HepG2 (cell line): ENCODE data around the gene HMCN2. TPM values are rescaled to one million over a fixed set of nuclear protein-coding genes. Genes with fewer than 3 reads are reported as not detected.

Source experiments
- ELF1 ChIP-seq: sonication (generic); formaldehyde crosslinking; IDR thresholded peaks from 2 replicates; pipeline ENCODE4 v1.4.0; 2020; ENCODE audit warnings: missing genetic modification reagents
- GPN1 ChIP-seq: sonication (generic); formaldehyde crosslinking; IDR thresholded peaks from 2 replicates; pipeline ENCODE4 v1.5.1; 2020; ENCODE audit warnings: missing genetic modification reagents, borderline replicate concordance
- HMG20A ChIP-seq: IDR thresholded peaks from 2 replicates; pipeline ENCODE4 v1.6.1; 2016; ENCODE audit warnings: borderline replicate concordance
- JARID2 ChIP-seq: sonication (generic); formaldehyde crosslinking; IDR thresholded peaks from 2 replicates; pipeline ENCODE4 v1.8.1; 2023; ENCODE audit warnings: missing genetic modification reagents, inconsistent platforms; ENCODE audit not compliant: insufficient replicate concordance
- JUND ChIP-seq: sonication (generic); formaldehyde crosslinking; IDR thresholded peaks from 2 replicates; pipeline ENCODE4 v1.8.0; 2022; ENCODE audit warnings: mild to moderate bottlenecking, missing genetic modification reagents
- KAT8 ChIP-seq: IDR thresholded peaks from 2 replicates; pipeline ENCODE4 v1.6.1; 2016; ENCODE audit warnings: missing genetic modification reagents, missing compliant biosample characterization
- MBNL3 ChIP-seq: fragments of 250-450 bp; sonication (Bioruptor Pico); conservative IDR thresholded peaks from 2 replicates; pipeline ENCODE4 v1.8.0; 2022; ENCODE audit warnings: mild to moderate bottlenecking, inconsistent platforms
- MEIS2 ChIP-seq: sonication (generic); formaldehyde crosslinking; IDR thresholded peaks from 2 replicates; pipeline ENCODE4 v1.9.0; 2021; ENCODE audit warnings: mild to moderate bottlenecking, missing genetic modification reagents
- NFKB2 ChIP-seq: sonication (generic); formaldehyde crosslinking; IDR thresholded peaks from 2 replicates; pipeline ENCODE4 v1.4.0; 2020; ENCODE audit warnings: missing genetic modification reagents, borderline replicate concordance
- SMARCE1 ChIP-seq: fragments of 450-650 bp; IDR thresholded peaks from 2 replicates; pipeline ENCODE4 v1.6.1; 2017; ENCODE audit warnings: borderline replicate concordance
- TOPORS ChIP-seq: sonication (generic); formaldehyde crosslinking; IDR thresholded peaks from 2 replicates; pipeline ENCODE4 v1.8.0; 2023; ENCODE audit warnings: mild to moderate bottlenecking, missing genetic modification reagents
- YY1 ChIP-seq: IDR thresholded peaks from 2 replicates; pipeline ENCODE4 v1.6.1; 2011; ENCODE audit warnings: low read length, low read depth, moderate library complexity, mild to moderate bottlenecking; ENCODE audit not compliant: insufficient read depth, insufficient replicate concordance
- ZFX ChIP-seq: sonication (generic); formaldehyde crosslinking; IDR thresholded peaks from 2 replicates; pipeline ENCODE4 v1.4.0; 2020; ENCODE audit warnings: mild to moderate bottlenecking, low read depth, missing genetic modification reagents, moderate library complexity
- ZNF343 ChIP-seq: sonication (generic); formaldehyde crosslinking; IDR thresholded peaks from 2 replicates; pipeline ENCODE4 v1.4.0; 2020; ENCODE audit warnings: mild to moderate bottlenecking, missing genetic modification reagents
- ZNF546 ChIP-seq: sonication (generic); formaldehyde crosslinking; conservative IDR thresholded peaks from 2 replicates; pipeline ENCODE4 v1.8.1; 2023; ENCODE audit warnings: mild to moderate bottlenecking, missing genetic modification reagents
- ZNF619 ChIP-seq: sonication (generic); formaldehyde crosslinking; IDR thresholded peaks from 2 replicates; pipeline ENCODE4 v1.4.0; 2020; ENCODE audit warnings: mild to moderate bottlenecking, missing genetic modification reagents
- ZNF703 ChIP-seq: sonication (generic); formaldehyde crosslinking; IDR thresholded peaks from 2 replicates; pipeline ENCODE4 v1.5.1; 2020; ENCODE audit warnings: missing genetic modification reagents, mild to moderate bottlenecking, moderate library complexity, borderline replicate concordance
- ZNF709 ChIP-seq: sonication (generic); formaldehyde crosslinking; IDR thresholded peaks from 2 replicates; pipeline ENCODE4 v1.5.0; 2020; ENCODE audit warnings: mild to moderate bottlenecking, missing genetic modification reagents
- ZNF879 ChIP-seq: sonication (generic); formaldehyde crosslinking; IDR thresholded peaks from 2 replicates; pipeline ENCODE4 v1.8.1; 2023; ENCODE audit warnings: missing genetic modification reagents
- ZSCAN31 ChIP-seq: sonication (generic); formaldehyde crosslinking; IDR thresholded peaks from 2 replicates; pipeline ENCODE4 v1.5.0; 2020; ENCODE audit warnings: low read depth, mild to moderate bottlenecking, missing genetic modification reagents
- polyA plus RNA-seq, 8 experiments: library from polyadenylated mRNA; depleted of rRNA in 3 of 8; stranded (reverse) in 7 of 8; unstranded in 1 of 8; fragments of >200 nt; fragmentation: Illumina TruSeq in 4 of 8; extraction: Trizol in 4 of 8; gene quantifications; 2 replicates each; pipeline versions ENCODE4 v1.2.1 to v1.2.3, GENCODE V29; 2011 to 2016; ENCODE audit warnings: low read depth in 4 of 8, missing spikeins in 1 of 8, mixed read lengths in 1 of 8; ENCODE audit not compliant: insufficient read depth in 1 of 8
- total RNA-seq, 5 experiments: library from RNA; depleted of rRNA; stranded (reverse); fragments of >200 nt; fragmentation: Illumina TruSeq; extraction: Trizol; gene quantifications; 2 replicates each; pipeline ENCODE4 v1.2.3, GENCODE V29; 2016; ENCODE audit warnings: low read depth in 1 of 5
- TF ChIP-seq, protein P1 (sequence below): sonication (generic); formaldehyde crosslinking; IDR thresholded peaks from 2 replicates; pipeline ENCODE4 v1.8.1; 2023; ENCODE audit warnings: missing genetic modification reagents, mild to moderate bottlenecking, borderline replicate concordance
- TF ChIP-seq, protein P2 (sequence below): sonication (generic); formaldehyde crosslinking; IDR thresholded peaks from 2 replicates; pipeline ENCODE4 v1.4.0; 2020; ENCODE audit warnings: missing genetic modification reagents, borderline replicate concordance
- TF ChIP-seq, protein P3 (sequence below): sonication (generic); formaldehyde crosslinking; IDR thresholded peaks from 2 replicates; pipeline ENCODE4 v1.5.1; 2020; ENCODE audit warnings: missing genetic modification reagents, mild to moderate bottlenecking, borderline replicate concordance
- TF ChIP-seq, protein P4 (sequence below): sonication (generic); formaldehyde crosslinking; conservative IDR thresholded peaks from 2 replicates; pipeline ENCODE4 v1.4.0; 2020; ENCODE audit warnings: missing genetic modification reagents

The HMCN2 gene
- total and polyA plus RNA-seq, 2 of the 13 experiments (the other 11 are each of a cell fraction or from before 2014, with no cell fraction given): 0.09 TPM; not detected in 1

DNA sequence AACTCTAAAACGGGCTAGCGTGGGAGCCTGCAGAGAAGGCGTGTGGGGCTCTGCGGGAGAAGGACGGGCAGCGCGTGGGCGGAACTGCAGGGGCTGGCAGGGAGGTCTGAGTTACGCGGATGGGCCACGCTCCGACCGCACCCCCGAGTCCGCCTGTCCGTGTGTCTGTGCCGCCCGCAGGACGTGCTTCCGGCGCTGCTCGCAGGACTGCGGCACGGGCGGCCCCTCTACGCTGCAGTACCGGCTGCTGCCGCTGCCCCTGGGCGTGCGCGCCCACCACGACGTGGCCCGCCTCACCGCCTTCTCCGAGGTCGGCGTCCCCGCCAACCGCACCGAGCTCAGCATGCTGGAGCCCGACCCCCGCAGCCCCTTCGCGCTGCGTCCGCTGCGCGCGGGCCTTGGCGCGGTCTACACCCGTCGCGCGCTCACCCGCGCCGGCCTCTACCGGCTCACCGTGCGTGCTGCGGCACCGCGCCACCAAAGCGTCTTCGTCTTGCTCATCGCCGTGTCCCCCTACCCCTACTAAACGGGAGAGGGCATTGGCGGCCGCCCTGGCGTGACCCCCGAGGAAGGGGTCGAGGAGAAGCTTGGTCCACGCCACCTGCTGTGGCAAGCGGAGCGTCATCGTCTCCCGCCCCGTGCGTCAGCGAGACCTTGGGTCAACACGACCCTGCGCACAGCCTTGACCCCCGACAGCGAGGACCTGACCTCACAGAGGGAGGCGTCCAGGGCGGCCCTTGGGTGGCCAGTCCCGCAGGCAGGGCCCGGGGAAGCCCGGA is 167.8 kb downstream of the HMCN2 start (continued):
- TF ChIP-seq, protein P1, sequence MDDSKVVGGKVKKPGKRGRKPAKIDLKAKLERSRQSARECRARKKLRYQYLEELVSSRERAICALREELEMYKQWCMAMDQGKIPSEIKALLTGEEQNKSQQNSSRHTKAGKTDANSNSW (CRISPR knock-in tag): no peak
- peak; percentile 64; the same call in 1 of the 2 replicates for TF ChIP-seq ZFX (CRISPR knock-in tag)
- TF ChIP-seq, protein P2, sequence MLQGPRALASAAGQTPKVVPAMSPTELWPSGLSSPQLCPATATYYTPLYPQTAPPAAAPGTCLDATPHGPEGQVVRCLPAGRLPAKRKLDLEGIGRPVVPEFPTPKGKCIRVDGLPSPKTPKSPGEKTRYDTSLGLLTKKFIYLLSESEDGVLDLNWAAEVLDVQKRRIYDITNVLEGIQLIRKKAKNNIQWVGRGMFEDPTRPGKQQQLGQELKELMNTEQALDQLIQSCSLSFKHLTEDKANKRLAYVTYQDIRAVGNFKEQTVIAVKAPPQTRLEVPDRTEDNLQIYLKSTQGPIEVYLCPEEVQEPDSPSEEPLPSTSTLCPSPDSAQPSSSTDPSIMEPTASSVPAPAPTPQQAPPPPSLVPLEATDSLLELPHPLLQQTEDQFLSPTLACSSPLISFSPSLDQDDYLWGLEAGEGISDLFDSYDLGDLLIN (CRISPR knock-in tag): no peak
- no peak for TF ChIP-seq ZNF879 (CRISPR knock-in tag)
- TF ChIP-seq MEIS2: 0 out of 2 replicates have a peak, but pooled peaks have one; percentile 29
- TF ChIP-seq ZSCAN31 (CRISPR knock-in tag): 0 out of 2 replicates have a peak, but pooled peaks have one; percentile 44
- no peak; the same call in 1 of the 2 replicates for TF ChIP-seq ZNF703 (CRISPR knock-in tag)
- no peak for TF ChIP-seq SMARCE1
- peak; percentile 43 for TF ChIP-seq YY1
- no peak for TF ChIP-seq TOPORS (CRISPR knock-in tag)
- no peak for TF ChIP-seq GPN1 (CRISPR knock-in tag)
- no peak for TF ChIP-seq JARID2 (CRISPR knock-in tag)
- TF ChIP-seq HMG20A (CRISPR knock-in tag): no peak; the same call in 1 of the 2 replicates
- TF ChIP-seq JUND (CRISPR knock-in tag): no peak
- peak; percentile 92 for TF ChIP-seq ZNF546 (CRISPR knock-in tag)
- TF ChIP-seq MBNL3 (CRISPR knock-in tag): no peak
- peak; percentile 38; the same call in 1 of the 2 replicates for TF ChIP-seq NFKB2 (CRISPR knock-in tag)
- TF ChIP-seq KAT8 (CRISPR knock-in tag): no peak
- TF ChIP-seq ZNF619 (CRISPR knock-in tag): 0 out of 2 replicates have a peak, but pooled peaks have one; percentile 42
- TF ChIP-seq ZNF709: 0 out of 2 replicates have a peak, but pooled peaks have one; percentile 65
- TF ChIP-seq, protein P3, sequence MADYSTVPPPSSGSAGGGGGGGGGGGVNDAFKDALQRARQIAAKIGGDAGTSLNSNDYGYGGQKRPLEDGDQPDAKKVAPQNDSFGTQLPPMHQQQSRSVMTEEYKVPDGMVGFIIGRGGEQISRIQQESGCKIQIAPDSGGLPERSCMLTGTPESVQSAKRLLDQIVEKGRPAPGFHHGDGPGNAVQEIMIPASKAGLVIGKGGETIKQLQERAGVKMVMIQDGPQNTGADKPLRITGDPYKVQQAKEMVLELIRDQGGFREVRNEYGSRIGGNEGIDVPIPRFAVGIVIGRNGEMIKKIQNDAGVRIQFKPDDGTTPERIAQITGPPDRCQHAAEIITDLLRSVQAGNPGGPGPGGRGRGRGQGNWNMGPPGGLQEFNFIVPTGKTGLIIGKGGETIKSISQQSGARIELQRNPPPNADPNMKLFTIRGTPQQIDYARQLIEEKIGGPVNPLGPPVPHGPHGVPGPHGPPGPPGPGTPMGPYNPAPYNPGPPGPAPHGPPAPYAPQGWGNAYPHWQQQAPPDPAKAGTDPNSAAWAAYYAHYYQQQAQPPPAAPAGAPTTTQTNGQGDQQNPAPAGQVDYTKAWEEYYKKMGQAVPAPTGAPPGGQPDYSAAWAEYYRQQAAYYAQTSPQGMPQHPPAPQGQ (CRISPR knock-in tag): no peak
- TF ChIP-seq, protein P4, sequence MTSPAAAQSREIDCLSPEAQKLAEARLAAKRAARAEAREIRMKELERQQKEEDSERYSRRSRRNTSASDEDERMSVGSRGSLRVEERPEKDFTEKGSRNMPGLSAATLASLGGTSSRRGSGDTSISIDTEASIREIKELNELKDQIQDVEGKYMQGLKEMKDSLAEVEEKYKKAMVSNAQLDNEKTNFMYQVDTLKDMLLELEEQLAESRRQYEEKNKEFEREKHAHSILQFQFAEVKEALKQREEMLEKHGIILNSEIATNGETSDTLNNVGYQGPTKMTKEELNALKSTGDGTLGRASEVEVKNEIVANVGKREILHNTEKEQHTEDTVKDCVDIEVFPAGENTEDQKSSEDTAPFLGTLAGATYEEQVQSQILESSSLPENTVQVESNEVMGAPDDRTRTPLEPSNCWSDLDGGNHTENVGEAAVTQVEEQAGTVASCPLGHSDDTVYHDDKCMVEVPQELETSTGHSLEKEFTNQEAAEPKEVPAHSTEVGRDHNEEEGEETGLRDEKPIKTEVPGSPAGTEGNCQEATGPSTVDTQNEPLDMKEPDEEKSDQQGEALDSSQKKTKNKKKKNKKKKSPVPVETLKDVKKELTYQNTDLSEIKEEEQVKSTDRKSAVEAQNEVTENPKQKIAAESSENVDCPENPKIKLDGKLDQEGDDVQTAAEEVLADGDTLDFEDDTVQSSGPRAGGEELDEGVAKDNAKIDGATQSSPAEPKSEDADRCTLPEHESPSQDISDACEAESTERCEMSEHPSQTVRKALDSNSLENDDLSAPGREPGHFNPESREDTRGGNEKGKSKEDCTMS (CRISPR knock-in tag): no peak
- no peak for TF ChIP-seq ELF1 (CRISPR knock-in tag)
- peak; percentile 86 for TF ChIP-seq ZNF343 (CRISPR knock-in tag)
